Measurements from ENCODE around the gene TCEAL3. TPM values are rescaled to one million over a fixed set of nuclear protein-coding genes. Genes with fewer than 3 reads are reported as not detected.

TCEAL3 gene
- polyA plus RNA-seq, 3 donors: 1.8 to 3.7 (median 2.1) TPM

- Mint-ChIP-seq H3K27ac (no peak overlapping the region), H3K9me3 (no peaks in the 10 kb centered on the region), H3K27me3 (ENCODE audit: low read depth in 3 of 3) (peaks cover 0 to 4% (median 0%) of the 10 kb centered on the region in 3 donors), H3K36me3 (no peaks in the 10 kb centered on the region), H3K4me3 (no peak overlapping the region), H3K4me1 (no peaks in the 10 kb centered on the region)
- H4K20me1 ChIP-seq (ENCODE audit: insufficient read depth, low read length): no peaks in the 10 kb centered on the region
- H3K4me2 ChIP-seq (replicated peaks; ENCODE audit: extremely low read depth, low read length, poor library complexity, severe bottlenecking): no peak overlapping the region
- no peak overlapping the region for H2AFZ ChIP-seq (ENCODE audit: insufficient read depth, low read depth, low read length, poor library complexity, severe bottlenecking)
- no peaks in the 10 kb centered on the region for H3K9me3 ChIP-seq (replicated peaks in 1 of 2; ENCODE audit: control insufficient read depth in 1 of 2, insufficient read depth in 1 of 2, low read length in 2 of 2)
- H3K4me1 ChIP-seq (ENCODE audit: control insufficient read depth in 1 of 2, insufficient read depth in 2 of 2, low read length in 2 of 2): no peaks in the 10 kb centered on the region
- no peaks in the 10 kb centered on the region for H3K79me2 ChIP-seq (ENCODE audit: insufficient read depth, low read length)
- H3K9ac ChIP-seq (ENCODE audit: insufficient read depth, low read length, poor library complexity, severe bottlenecking): no peak overlapping the region
- no peak for DNase-seq
- no CpG with 5 or more reads among the region's 1 CpG for WGBS (ENCODE audit: insufficient coverage)
- no peak overlapping the region for H3K4me3 ChIP-seq (replicated peaks in 1 of 3; ENCODE audit: low read depth in 2 of 3, low read length in 3 of 3)
- no peaks in the 10 kb centered on the region for H3K27me3 ChIP-seq (ENCODE audit: control insufficient read depth in 2 of 2, insufficient read depth in 2 of 2, low read length in 2 of 2)
- no peak overlapping the region for H3K27ac ChIP-seq (ENCODE audit: low read depth in 1 of 2, low read length in 2 of 2)
- intact Hi-C loops (cut with micrococcal nuclease): no loop called here
- no peak for TF ChIP-seq CTCF (IDR thresholded peaks at IDR 0.05)
- H3K36me3 ChIP-seq (replicated peaks in 1 of 2; ENCODE audit: control insufficient read depth in 1 of 2, insufficient read depth in 2 of 2, low read length in 2 of 2): no peaks in the 10 kb centered on the region
Measured at GRCh38 chrX:103565752-103566151, 42.0 kb upstream of the TCEAL3 start.

- Histone ChIP-seq H2AFZ (ENCODE audit: insufficient read depth, low read depth, low read length, poor library complexity, severe bottlenecking) (no peak overlapping the region), H4K20me1 (ENCODE audit: insufficient read depth, low read length) (no peaks in the 10 kb centered on the region), H3K27me3 (ENCODE audit: control insufficient read depth in 2 of 2, insufficient read depth in 2 of 2, low read length in 2 of 2) (no peaks in the 10 kb centered on the region), H3K9ac (ENCODE audit: insufficient read depth, low read length, poor library complexity, severe bottlenecking) (no peak overlapping the region), H3K9me3 (replicated peaks in 1 of 2; ENCODE audit: control insufficient read depth in 1 of 2, insufficient read depth in 1 of 2, low read length in 2 of 2) (no peaks in the 10 kb centered on the region), H3K79me2 (ENCODE audit: insufficient read depth, low read length) (no peaks in the 10 kb centered on the region), H3K4me3 (replicated peaks in 1 of 3; ENCODE audit: low read depth in 2 of 3, low read length in 3 of 3) (no peak overlapping the region), H3K4me1 (ENCODE audit: control insufficient read depth in 1 of 2, insufficient read depth in 2 of 2, low read length in 2 of 2) (no peaks in the 10 kb centered on the region), H3K27ac (ENCODE audit: low read depth in 1 of 2, low read length in 2 of 2) (no peak overlapping the region), H3K36me3 (replicated peaks in 1 of 2; ENCODE audit: control insufficient read depth in 1 of 2, insufficient read depth in 2 of 2, low read length in 2 of 2) (no peaks in the 10 kb centered on the region), H3K4me2 (replicated peaks; ENCODE audit: extremely low read depth, low read length, poor library complexity, severe bottlenecking) (no peak overlapping the region)
- H3K27me3 Mint-ChIP-seq (ENCODE audit: low read depth in 3 of 3): peaks cover 0 to 7% (median 2%) of the 10 kb centered on the region in 3 donors
- H3K9me3 Mint-ChIP-seq: no peaks in the 10 kb centered on the region
- 100% methylated on average over 2 of the region's 6 CpGs for WGBS (ENCODE audit: insufficient coverage)
- no peak overlapping the region for H3K4me3 Mint-ChIP-seq
- no peak for TF ChIP-seq CTCF (IDR thresholded peaks at IDR 0.05)
- H3K27ac Mint-ChIP-seq: no peak overlapping the region
- intact Hi-C loops (cut with micrococcal nuclease): no loop called here
- H3K36me3 Mint-ChIP-seq: no peaks in the 10 kb centered on the region
- no peak for DNase-seq
- no peaks in the 10 kb centered on the region for H3K4me1 Mint-ChIP-seq
Measured at GRCh38 chrX:103571121-103571520, 36.6 kb upstream of the TCEAL3 start.

Measured in CD14-positive monocyte (primary cell).